Upper lobe of left lung (tissue), 6 donors: ENCODE data around the gene CFL1. TPM values are rescaled to one million over a fixed set of nuclear protein-coding genes. Genes with fewer than 3 reads are reported as not detected.

ENCODE experiments used
- ATAC-seq, 2 donors: fragments of 200-7000 bp; cut with Tn5 transposase; one replicate each; pipeline ENCODE4 v1.9.1; 2022; ENCODE audit warnings: mild to moderate bottlenecking in 2 of 2, moderate library complexity in 2 of 2; ENCODE audit not compliant: low FRiP score in 2 of 2
- DNase-seq, 2 donors: peaks; one replicate each; pipeline ENCODE4 v3.0.0-alpha.2; 2019 to 2020
- H3K27ac ChIP-seq, 4 donors: fragments of 200-600 bp; sonication (generic); one replicate each; pipeline ENCODE4 v1.5.1; 2016 to 2019
- H3K27me3 ChIP-seq, 4 donors: fragments of 200-600 bp; sonication (generic); one replicate each; pipeline ENCODE4 v1.5.1; 2017 to 2019
- H3K36me3 ChIP-seq, 4 donors: fragments of 200-600 bp; sonication (generic); one replicate each; pipeline ENCODE4 v1.5.1; 2016 to 2019
- H3K4me1 ChIP-seq, 4 donors: fragments of 200-600 bp; sonication (generic); one replicate each; pipeline ENCODE4 v1.5.1; 2018 to 2019
- H3K4me3 ChIP-seq, 4 donors: fragments of 200-600 bp; sonication (generic); one replicate each; pipeline ENCODE4 v1.5.1; 2017 to 2019; ENCODE audit warnings: mild to moderate bottlenecking in 2 of 4, moderate library complexity in 1 of 4
- H3K9me3 ChIP-seq, 4 donors: fragments of 200-600 bp; sonication (generic); one replicate each; pipeline ENCODE4 v1.5.1; 2018 to 2019
- CTCF ChIP-seq, 6 experiments: fragments of 450-650 bp in 4 of 6; fragments of 200-600 bp in 2 of 6; sonication (generic) in 2 of 6; IDR thresholded peaks; one replicate each; pipeline ENCODE4 v1.5.1; 2016 to 2019; ENCODE audit warnings: antibody characterized with exemption in 6 of 6
- EP300 ChIP-seq, 4 donors: sonication (generic); formaldehyde crosslinking; IDR thresholded peaks; one replicate each; pipeline ENCODE4 v1.5.1; 2017; ENCODE audit warnings: antibody characterized with exemption in 4 of 4, control low read depth in 2 of 4
- POLR2A ChIP-seq, 4 donors: fragments of 450-650 bp; IDR thresholded peaks; one replicate each; pipeline ENCODE4 v1.5.1; 2016 to 2017; ENCODE audit warnings: antibody characterized with exemption in 4 of 4, mild to moderate bottlenecking in 2 of 4
- POLR2AphosphoS5 ChIP-seq, 2 donors: sonication (generic); formaldehyde crosslinking; IDR thresholded peaks; one replicate each; pipeline ENCODE4 v1.5.1; 2017; ENCODE audit warnings: antibody characterized with exemption in 2 of 2
- WGBS, 2 donors: methylation state at CpG; one replicate each; pipeline ENCODE4 v1.1.5; 2017 to 2018; 5-methylcytosine and 5-hydroxymethylcytosine counted together
- total RNA-seq, 6 donors: library from RNA; depleted of rRNA in 4 of 6; stranded (reverse); fragments of >200 nt in 4 of 6; gene quantifications; one replicate each; pipeline versions ENCODE4 v1.1.0 to v1.2.1, GENCODE V29; 2016 to 2021
- donor health status: DM: no; HTN: no; CAD: no; lungs with moderate emphysema.
- donor health status: DM: no; HTN: yes; CAD: no; lungs with severe emphysema.

CFL1 gene
- total RNA-seq, 6 donors from 2014 or later = 358 to 813 (median 768) TPM

- DNase-seq (no peak), ATAC-seq (no peak)
- Histone ChIP-seq H3K4me3 (no peak overlapping the region), H3K36me3 (peaks cover 6 to 48% (median 30%) of the 10 kb centered on the region in 4 donors), H3K27me3 (no peaks in the 10 kb centered on the region), H3K4me1 (peaks cover 24 to 40% (median 34%) of the 10 kb centered on the region in 4 donors), H3K9me3 (no peaks in the 10 kb centered on the region), H3K27ac (peak overlapping the region in 2 of 4 donors; percentile 31 to 56)
- WGBS, 2 donors = 88 to 97% methylated on average over 7 of the region's 7 CpGs
- TF ChIP-seq CTCF (IDR thresholded peaks at IDR 0.05) (no peak), POLR2AphosphoS5 (IDR thresholded peaks at IDR 0.05) (no peak), POLR2A (IDR thresholded peaks at IDR 0.05) (no peak), EP300 (IDR thresholded peaks at IDR 0.05) (no peak)
Observed at GRCh38 chr11:65885231-65885630, 27.3 kb upstream of the CFL1 start.

GRCh38 chr11:65884716-65885092, 26.7 kb upstream of the CFL1 start:
- H3K36me3 ChIP-seq = peaks cover 6 to 48% (median 30%) of the 10 kb centered on the region in 4 donors

GRCh38 chr11:65883786-65884715, 26.1 kb upstream of the CFL1 start:
- TF ChIP-seq CTCF (IDR thresholded peaks at IDR 0.05) (no peak), POLR2AphosphoS5 (IDR thresholded peaks at IDR 0.05) (no peak), EP300 (IDR thresholded peaks at IDR 0.05) (no peak), POLR2A (IDR thresholded peaks at IDR 0.05) (no peak)
- H3K4me1 ChIP-seq = peaks cover 13 to 28% (median 23%) of the 10 kb centered on the region in 4 donors
- DNase-seq (peak in 1 of 2 donors; percentile 56), ATAC-seq (no peak)
- no peaks in the 10 kb centered on the region for H3K9me3 ChIP-seq
- no peaks in the 10 kb centered on the region for H3K27me3 ChIP-seq
- no peak overlapping the region for H3K4me3 ChIP-seq
- H3K36me3 ChIP-seq = peaks cover 6 to 48% (median 30%) of the 10 kb centered on the region in 4 donors
- H3K27ac ChIP-seq = peak overlapping the region in 1 of 4 donors; percentile 56
- 86 to 87% methylated on average over 17 to 28 of the region's 28 CpGs for WGBS, 2 donors

More at GRCh38 chr11:65884716-65885092, 26.7 kb upstream of the CFL1 start:
- ATAC-seq (peak; percentile 57 to 73), DNase-seq (peak; percentile 81 to 91)
- Histone ChIP-seq H3K4me1 (peaks cover 20 to 35% (median 29%) of the 10 kb centered on the region in 4 donors), H3K4me3 (no peak overlapping the region), H3K27ac (peak overlapping the region in 2 of 4 donors; percentile 31 to 56), H3K27me3 (no peaks in the 10 kb centered on the region), H3K9me3 (no peaks in the 10 kb centered on the region)
- 0 to 5% methylated on average over 2 to 7 of the region's 9 CpGs for WGBS, 2 donors
- TF ChIP-seq CTCF (IDR thresholded peaks at IDR 0.05) (peak; percentile 96 to 99 (median 98)), POLR2A (IDR thresholded peaks at IDR 0.05) (no peak), EP300 (IDR thresholded peaks at IDR 0.05) (no peak), POLR2AphosphoS5 (IDR thresholded peaks at IDR 0.05) (peak in 1 of 2 donors; percentile 38)

- ATAC-seq (no peak), DNase-seq (no peak)
- 86 to 92% methylated on average over 11 to 13 of the region's 13 CpGs for WGBS, 2 donors
- peaks cover 6 to 48% (median 30%) of the 10 kb centered on the region in 4 donors for H3K36me3 ChIP-seq
- no peak overlapping the region for H3K4me3 ChIP-seq
- no peak overlapping the region for H3K27ac ChIP-seq
- no peaks in the 10 kb centered on the region for H3K27me3 ChIP-seq
- TF ChIP-seq POLR2AphosphoS5 (IDR thresholded peaks at IDR 0.05) (no peak), CTCF (IDR thresholded peaks at IDR 0.05) (no peak), EP300 (IDR thresholded peaks at IDR 0.05) (no peak), POLR2A (IDR thresholded peaks at IDR 0.05) (no peak)
- H3K9me3 ChIP-seq = no peaks in the 10 kb centered on the region
- H3K4me1 ChIP-seq = peaks cover 8 to 24% (median 18%) of the 10 kb centered on the region in 4 donors
Observed at GRCh38 chr11:65883058-65883761, 25.2 kb upstream of the CFL1 start.
